ENCODE results near the gene CENPO. TPM values are rescaled to one million over a fixed set of nuclear protein-coding genes. Genes with fewer than 3 reads are reported as not detected.

The CENPO gene
- total and polyA plus RNA-seq, 9 donors, result 11.7 to 22.2 (median 17.7) TPM

- no peaks in the 10 kb centered on the region for H3K9me3 ChIP-seq (replicated peaks; ENCODE audit: control insufficient read depth, low read depth, low read length)
- H3K4me3 ChIP-seq (ENCODE audit: low read length), result no peak overlapping the region
- 84% methylated on average over 12 of the region's 17 CpGs for WGBS (ENCODE audit: insufficient coverage)
- H3K27me3 ChIP-seq (ENCODE audit: control insufficient read depth, insufficient read depth, low read length), result no peaks in the 10 kb centered on the region
- DNase-seq, result no peak
- H3K27ac ChIP-seq (ENCODE audit: low read length), result no peak overlapping the region
- peaks cover 51% of the 10 kb centered on the region for H3K4me1 ChIP-seq (ENCODE audit: control insufficient read depth, insufficient read depth, low read length)
- peaks cover 25% of the 10 kb centered on the region for H3K36me3 ChIP-seq (ENCODE audit: control insufficient read depth, insufficient read depth, low read length)
Observed at GRCh38 chr2:24828238-24828996, 35.2 kb downstream of the CENPO start.

- H3K36me3 ChIP-seq (ENCODE audit: control insufficient read depth, insufficient read depth, low read length), result peaks cover 30% of the 10 kb centered on the region
- no peak overlapping the region for H3K27ac ChIP-seq (ENCODE audit: low read length)
- no peaks in the 10 kb centered on the region for H3K27me3 ChIP-seq (ENCODE audit: control insufficient read depth, insufficient read depth, low read length)
- no peak overlapping the region for H3K4me3 ChIP-seq (ENCODE audit: low read length)
- H3K4me1 ChIP-seq (ENCODE audit: control insufficient read depth, insufficient read depth, low read length), result peaks cover 53% of the 10 kb centered on the region
- WGBS (ENCODE audit: insufficient coverage), result 90% methylated on average over 3 of the region's 5 CpGs
- no peaks in the 10 kb centered on the region for H3K9me3 ChIP-seq (replicated peaks; ENCODE audit: control insufficient read depth, low read depth, low read length)
- DNase-seq, result no peak
Observed at GRCh38 chr2:24830351-24830750, 37.1 kb downstream of the CENPO start.

GRCh38 chr2:24830786-24831185 is 37.6 kb downstream of the CENPO start:
- no peaks in the 10 kb centered on the region for H3K9me3 ChIP-seq (replicated peaks; ENCODE audit: control insufficient read depth, low read depth, low read length)
- no peak overlapping the region for H3K4me3 ChIP-seq (ENCODE audit: low read length)
- 84% methylated on average over 12 of the region's 12 CpGs for WGBS (ENCODE audit: insufficient coverage)
- peaks cover 28% of the 10 kb centered on the region for H3K36me3 ChIP-seq (ENCODE audit: control insufficient read depth, insufficient read depth, low read length)
- H3K4me1 ChIP-seq (ENCODE audit: control insufficient read depth, insufficient read depth, low read length), result peaks cover 52% of the 10 kb centered on the region
- DNase-seq, result no peak
- H3K27ac ChIP-seq (ENCODE audit: low read length), result no peak overlapping the region
- H3K27me3 ChIP-seq (ENCODE audit: control insufficient read depth, insufficient read depth, low read length), result no peaks in the 10 kb centered on the region

DNA sequence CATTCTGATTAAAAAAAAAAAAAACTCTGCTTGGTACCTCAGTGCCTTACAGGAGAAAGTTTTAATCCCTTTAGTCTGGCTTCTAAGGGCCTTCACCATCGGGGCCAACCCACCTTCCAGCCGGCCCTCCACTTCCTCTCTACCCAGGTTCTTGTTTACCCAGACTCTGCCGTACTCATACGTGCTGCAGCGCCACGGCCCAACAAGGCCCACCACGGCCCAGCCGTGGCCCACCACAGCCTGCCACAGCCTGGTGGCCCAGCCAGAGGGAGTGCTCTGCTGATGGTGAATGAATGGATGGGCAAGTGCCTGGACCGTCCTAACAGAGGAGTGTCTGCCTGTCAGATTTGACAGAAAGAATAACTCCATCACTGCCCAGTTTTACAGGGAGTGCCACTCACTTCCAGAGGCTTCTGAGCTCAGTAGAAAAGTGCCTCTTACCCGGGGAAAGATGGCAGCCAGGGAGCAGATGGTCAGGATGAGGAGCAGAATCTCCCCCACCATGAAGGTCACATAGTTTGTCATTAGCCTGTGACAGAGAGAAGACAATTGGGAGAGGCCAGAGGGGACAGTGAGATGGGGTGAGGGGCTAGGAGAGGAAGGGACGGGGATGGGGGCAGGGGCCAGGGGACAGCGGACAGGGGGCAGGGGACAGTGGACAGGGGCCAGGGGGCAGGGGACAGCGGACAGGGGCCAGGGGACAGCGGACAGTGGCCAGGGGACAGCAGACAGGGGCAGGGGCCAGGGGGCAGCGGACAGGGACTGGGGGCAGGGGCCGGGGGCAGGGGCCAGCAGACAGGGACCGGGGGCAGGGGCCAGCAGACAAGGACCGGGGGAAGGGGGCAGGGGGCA is 38.2 kb downstream of the CENPO start:
- no peaks in the 10 kb centered on the region for H3K9me3 ChIP-seq (replicated peaks; ENCODE audit: control insufficient read depth, low read depth, low read length)
- no peak overlapping the region for H3K4me3 ChIP-seq (ENCODE audit: low read length)
- H3K4me1 ChIP-seq (ENCODE audit: control insufficient read depth, insufficient read depth, low read length), result peaks cover 47% of the 10 kb centered on the region
- H3K27ac ChIP-seq (ENCODE audit: low read length), result peak overlapping the region; percentile 17
- peaks cover 25% of the 10 kb centered on the region for H3K36me3 ChIP-seq (ENCODE audit: control insufficient read depth, insufficient read depth, low read length)
- DNase-seq, result no peak
- no peaks in the 10 kb centered on the region for H3K27me3 ChIP-seq (ENCODE audit: control insufficient read depth, insufficient read depth, low read length)
- 90% methylated on average over 13 of the region's 18 CpGs for WGBS (ENCODE audit: insufficient coverage)

DNA sequence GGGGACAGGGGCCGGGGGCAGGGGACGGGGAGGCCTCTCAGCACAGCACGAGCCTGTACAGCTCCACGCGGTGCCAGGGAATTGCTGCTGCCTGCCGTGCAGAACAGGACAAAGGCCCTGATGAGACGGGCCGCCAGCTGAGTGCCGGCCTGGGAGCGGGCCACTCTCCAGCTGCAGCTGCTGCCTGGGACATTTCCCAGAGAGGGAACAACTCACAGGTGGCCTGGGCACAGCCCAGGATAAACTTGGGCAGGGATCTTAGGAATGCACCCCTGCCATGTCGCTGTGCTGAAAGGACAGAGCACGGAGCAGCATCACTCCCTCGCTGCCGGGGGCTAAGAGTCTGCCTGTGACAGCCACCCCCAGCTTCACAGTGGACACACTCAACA is 38.8 kb downstream of the CENPO start:
- peak overlapping the region; percentile 42 for H3K27ac ChIP-seq (ENCODE audit: low read length)
- WGBS (ENCODE audit: insufficient coverage), result 54% methylated on average over 12 of the region's 14 CpGs
- peak; percentile 76 for DNase-seq

GRCh38 chr2:24832521-24832920 is 39.3 kb downstream of the CENPO start:
- Histone ChIP-seq H3K27me3 (ENCODE audit: control insufficient read depth, insufficient read depth, low read length) (no peaks in the 10 kb centered on the region), H3K36me3 (ENCODE audit: control insufficient read depth, insufficient read depth, low read length) (peaks cover 31% of the 10 kb centered on the region), H3K27ac (ENCODE audit: low read length) (peak overlapping the region; percentile 42), H3K9me3 (replicated peaks; ENCODE audit: control insufficient read depth, low read depth, low read length) (no peaks in the 10 kb centered on the region), H3K4me3 (ENCODE audit: low read length) (no peak overlapping the region), H3K4me1 (ENCODE audit: control insufficient read depth, insufficient read depth, low read length) (peaks cover 41% of the 10 kb centered on the region)
- WGBS (ENCODE audit: insufficient coverage), result 64% methylated on average over 9 of the region's 9 CpGs
- DNase-seq, result no peak

More for the DNA sequence above, 38.8 kb downstream of the CENPO start:
- Histone ChIP-seq H3K36me3 (ENCODE audit: control insufficient read depth, insufficient read depth, low read length) (peaks cover 28% of the 10 kb centered on the region), H3K4me3 (ENCODE audit: low read length) (no peak overlapping the region), H3K27me3 (ENCODE audit: control insufficient read depth, insufficient read depth, low read length) (no peaks in the 10 kb centered on the region), H3K9me3 (replicated peaks; ENCODE audit: control insufficient read depth, low read depth, low read length) (no peaks in the 10 kb centered on the region), H3K4me1 (ENCODE audit: control insufficient read depth, insufficient read depth, low read length) (peaks cover 46% of the 10 kb centered on the region)

DNA sequence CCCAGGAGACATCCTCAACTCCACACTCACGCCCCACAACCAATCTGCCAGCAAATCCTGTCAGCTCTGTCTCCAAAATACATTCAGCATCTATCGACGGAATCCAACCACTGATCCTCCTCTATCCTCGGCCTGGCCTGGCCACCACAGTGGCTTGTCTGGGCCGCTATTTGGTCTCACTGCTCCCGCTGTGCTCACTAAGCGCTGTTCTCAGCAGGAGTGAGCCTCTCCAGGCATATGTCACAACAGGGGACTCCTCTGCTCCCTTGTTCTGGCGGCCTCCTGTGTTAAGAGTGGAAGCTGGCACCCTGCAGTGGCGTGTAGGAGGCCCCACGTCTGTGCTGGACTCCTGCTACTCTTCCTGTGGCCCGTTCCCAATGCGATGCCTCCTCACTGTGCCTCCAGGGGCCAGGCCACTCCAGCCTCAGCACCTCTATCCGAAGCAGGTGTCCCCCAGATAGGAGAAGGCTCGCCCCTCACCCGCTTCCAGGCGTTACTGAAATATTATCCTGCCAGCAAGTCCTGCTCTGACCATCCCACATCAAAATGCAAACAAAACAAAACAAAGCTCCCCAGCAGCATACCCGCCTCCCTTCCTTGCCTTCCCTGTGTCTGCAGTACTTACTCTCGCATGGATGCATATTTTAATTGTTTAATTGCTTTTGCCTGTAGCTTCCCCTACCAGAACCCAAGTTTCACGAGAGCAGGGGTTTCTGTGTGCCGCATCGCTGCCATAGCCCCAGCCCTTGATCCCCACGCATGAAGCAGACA is 39.9 kb downstream of the CENPO start:
- Histone ChIP-seq H3K4me1 (ENCODE audit: control insufficient read depth, insufficient read depth, low read length) (peaks cover 36% of the 10 kb centered on the region), H3K9me3 (replicated peaks; ENCODE audit: control insufficient read depth, low read depth, low read length) (no peaks in the 10 kb centered on the region), H3K4me3 (ENCODE audit: low read length) (no peak overlapping the region), H3K27ac (ENCODE audit: low read length) (no peak overlapping the region), H3K36me3 (ENCODE audit: control insufficient read depth, insufficient read depth, low read length) (peaks cover 33% of the 10 kb centered on the region), H3K27me3 (ENCODE audit: control insufficient read depth, insufficient read depth, low read length) (no peaks in the 10 kb centered on the region)
- WGBS (ENCODE audit: insufficient coverage), result 76% methylated on average over 15 of the region's 22 CpGs
- DNase-seq, result no peak

GRCh38 chr2:24833821-24834732 is 40.9 kb downstream of the CENPO start:
- Histone ChIP-seq H3K27ac (ENCODE audit: low read length) (no peak overlapping the region), H3K9me3 (replicated peaks; ENCODE audit: control insufficient read depth, low read depth, low read length) (no peaks in the 10 kb centered on the region), H3K4me3 (ENCODE audit: low read length) (no peak overlapping the region), H3K36me3 (ENCODE audit: control insufficient read depth, insufficient read depth, low read length) (peaks cover 34% of the 10 kb centered on the region), H3K4me1 (ENCODE audit: control insufficient read depth, insufficient read depth, low read length) (peaks cover 29% of the 10 kb centered on the region), H3K27me3 (ENCODE audit: control insufficient read depth, insufficient read depth, low read length) (no peaks in the 10 kb centered on the region)
- WGBS (ENCODE audit: insufficient coverage), result 92% methylated on average over 18 of the region's 32 CpGs
- no peak for DNase-seq

DNA sequence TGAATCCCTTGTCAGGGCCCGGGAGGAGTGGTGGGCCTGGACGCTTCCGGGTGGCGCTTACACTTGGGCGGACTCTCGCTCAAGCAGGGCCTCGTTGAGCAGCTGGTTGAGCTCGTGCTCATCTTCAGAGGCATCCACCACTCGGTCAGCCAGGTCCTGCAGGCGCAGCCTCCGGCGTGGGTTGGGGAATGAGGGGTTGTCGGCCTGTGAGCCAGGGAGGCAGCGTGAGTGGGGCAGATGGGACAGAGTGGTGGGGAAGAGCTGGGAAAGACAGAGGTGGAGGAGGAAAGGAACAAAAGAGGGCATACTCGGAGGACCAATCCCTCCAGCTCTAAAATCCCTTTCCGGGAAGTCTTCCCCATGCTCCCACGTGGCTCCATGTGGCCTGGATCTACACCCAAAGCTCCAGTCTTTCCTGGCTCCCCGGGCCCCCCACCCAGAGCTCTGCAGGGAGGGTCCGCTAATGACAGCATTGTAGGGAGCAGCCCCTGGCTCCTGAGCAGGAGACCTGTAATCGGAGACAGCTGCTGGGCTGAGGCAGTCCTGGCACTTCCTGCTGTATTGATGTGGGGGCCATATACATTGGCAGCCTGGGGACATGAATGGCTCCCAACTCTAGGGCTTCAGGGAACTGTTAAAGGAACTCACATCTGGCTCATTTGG is 41.6 kb downstream of the CENPO start:
- H3K36me3 ChIP-seq (ENCODE audit: control insufficient read depth, insufficient read depth, low read length), result peaks cover 42% of the 10 kb centered on the region
- peaks cover 29% of the 10 kb centered on the region for H3K4me1 ChIP-seq (ENCODE audit: control insufficient read depth, insufficient read depth, low read length)
- no peak overlapping the region for H3K27ac ChIP-seq (ENCODE audit: low read length)
- H3K27me3 ChIP-seq (ENCODE audit: control insufficient read depth, insufficient read depth, low read length), result no peaks in the 10 kb centered on the region
- no peak for DNase-seq
- whole genome bisulfite sequencing (ENCODE audit: insufficient coverage), result 78% methylated on average over 16 of the region's 20 CpGs
- H3K9me3 ChIP-seq (replicated peaks; ENCODE audit: control insufficient read depth, low read depth, low read length), result no peaks in the 10 kb centered on the region
- H3K4me3 ChIP-seq (ENCODE audit: low read length), result no peak overlapping the region

Data from muscle of leg (tissue), 11 donors.